CD14-positive monocyte (primary cell): Measurements from ENCODE around the gene RSRP1. TPM values are rescaled to one million over a fixed set of nuclear protein-coding genes. Genes with fewer than 3 reads are reported as not detected.
"Not testable (repeated sequence)": the region's sequence is repeated elsewhere in the genome, so short reads cannot be mapped to it uniquely, and the experiment has no call there.

Source experiments
- DNase-seq, 3 donors: peaks; one replicate each; pipeline ENCODE4 v3.0.0-alpha.2; 2011 to 2022
- H2AFZ ChIP-seq: 2 replicates; pipeline ENCODE4 v1.6.0; 2012; ENCODE audit warnings: mild to moderate bottlenecking, low read depth, low read length, inconsistent platforms; ENCODE audit not compliant: insufficient read depth, poor library complexity, severe bottlenecking
- H3K27ac ChIP-seq, 2 donors: 1 replicate in 1 of 2; 2 replicates in 1 of 2; pipeline ENCODE4 v1.5.1; 2012 to 2013; ENCODE audit warnings: low read length in 2 of 2, control low read depth in 1 of 2, inconsistent platforms in 1 of 2, low read depth in 1 of 2, mild to moderate bottlenecking in 1 of 2
- H3K27me3 ChIP-seq, 2 donors: one replicate each; pipeline versions ENCODE4 v1.6.0 to v1.6.1; 2011 to 2013; ENCODE audit warnings: low read length in 2 of 2; ENCODE audit not compliant: control insufficient read depth in 2 of 2, insufficient read depth in 2 of 2
- H3K36me3 ChIP-seq, 2 donors: replicated peaks in 1 of 2; 1 replicate in 1 of 2; 2 replicates in 1 of 2; pipeline versions ENCODE4 v1.5.1 to v1.6.1; 2012 to 2013; ENCODE audit warnings: low read length in 2 of 2, control low read depth in 1 of 2, inconsistent platforms in 1 of 2, mild to moderate bottlenecking in 1 of 2; ENCODE audit not compliant: insufficient read depth in 2 of 2, control insufficient read depth in 1 of 2
- H3K4me1 ChIP-seq, 2 donors: 1 replicate in 1 of 2; 2 replicates in 1 of 2; pipeline versions ENCODE4 v1.5.1 to v1.6.1; 2012 to 2013; ENCODE audit warnings: low read length in 2 of 2, control low read depth in 1 of 2, inconsistent platforms in 1 of 2, mild to moderate bottlenecking in 1 of 2, moderate library complexity in 1 of 2; ENCODE audit not compliant: insufficient read depth in 2 of 2, control insufficient read depth in 1 of 2
- H3K4me2 ChIP-seq: replicated peaks from 2 replicates; pipeline ENCODE3; 2012; ENCODE audit warnings: low read length, moderate library complexity, mild to moderate bottlenecking; ENCODE audit not compliant: poor library complexity, severe bottlenecking; ENCODE audit errors: extremely low read depth
- H3K4me3 ChIP-seq, 3 experiments: fragments of 200-600 bp in 1 of 3; sonication (generic) in 1 of 3; replicated peaks in 1 of 3; 1 replicate in 2 of 3; 2 replicates in 1 of 3; pipeline ENCODE4 v1.5.1; 2011 to 2013; ENCODE audit warnings: low read length in 3 of 3, mild to moderate bottlenecking in 3 of 3, control low read depth in 2 of 3, low read depth in 2 of 3, inconsistent platforms in 1 of 3, moderate library complexity in 1 of 3
- H3K79me2 ChIP-seq: 2 replicates; pipeline ENCODE4 v1.6.0; 2012; ENCODE audit warnings: mild to moderate bottlenecking, control low read depth, inconsistent platforms, low read length, moderate library complexity; ENCODE audit not compliant: insufficient read depth
- H3K9ac ChIP-seq: 2 replicates; pipeline ENCODE4 v1.6.0; 2017; ENCODE audit warnings: low read length, mild to moderate bottlenecking; ENCODE audit not compliant: insufficient read depth, poor library complexity, severe bottlenecking
- H3K9me3 ChIP-seq, 2 donors: replicated peaks in 1 of 2; 1 replicate in 1 of 2; 2 replicates in 1 of 2; pipeline versions ENCODE4 v1.5.1 to v1.6.1; 2012 to 2013; ENCODE audit warnings: low read length in 2 of 2, control low read depth in 1 of 2; ENCODE audit not compliant: control insufficient read depth in 1 of 2, insufficient read depth in 1 of 2
- H4K20me1 ChIP-seq: 2 replicates; pipeline ENCODE4 v1.6.0; 2012; ENCODE audit warnings: mild to moderate bottlenecking, low read length, control low read depth, moderate library complexity; ENCODE audit not compliant: insufficient read depth
- H3K27ac Mint-ChIP-seq, 7 donors: one replicate each; pipeline ENCODE4 v1.8.0; 2020; ENCODE audit warnings: mild to moderate bottlenecking in 7 of 7, mixed read lengths in 7 of 7, moderate library complexity in 6 of 7, inconsistent platforms in 2 of 7
- H3K27me3 Mint-ChIP-seq, 3 donors: one replicate each; pipeline ENCODE4 v1.8.0; 2021 to 2022; ENCODE audit warnings: low read depth in 3 of 3, mild to moderate bottlenecking in 3 of 3, mixed read lengths in 3 of 3, moderate library complexity in 3 of 3, inconsistent platforms in 1 of 3
- H3K36me3 Mint-ChIP-seq, 2 donors: one replicate each; pipeline ENCODE4 v1.8.0; 2020; ENCODE audit warnings: mixed read lengths in 2 of 2, inconsistent platforms in 1 of 2, mild to moderate bottlenecking in 1 of 2
- H3K4me1 Mint-ChIP-seq: one replicate; pipeline ENCODE4 v1.8.0; 2020; ENCODE audit warnings: mild to moderate bottlenecking, mixed read lengths
- H3K4me3 Mint-ChIP-seq, 2 donors: one replicate each; pipeline ENCODE4 v1.8.0; 2020; ENCODE audit warnings: mild to moderate bottlenecking in 2 of 2, mixed read lengths in 2 of 2, moderate library complexity in 1 of 2
- H3K9me3 Mint-ChIP-seq, 7 donors: one replicate each; pipeline ENCODE4 v1.8.0; 2020 to 2022; ENCODE audit warnings: mixed read lengths in 7 of 7, mild to moderate bottlenecking in 6 of 7, moderate library complexity in 6 of 7, inconsistent platforms in 2 of 7
- CTCF ChIP-seq: fragments of 200-600 bp; IDR thresholded peaks from one replicate; pipeline ENCODE4 v1.8.0; 2022; ENCODE audit warnings: antibody characterized with exemption, mild to moderate bottlenecking
- WGBS: methylation state at CpG from one replicate; pipeline ENCODE4 v1.1.5; 2013; ENCODE audit warnings: missing lambda C conversion rate; ENCODE audit not compliant: insufficient coverage; 5-methylcytosine and 5-hydroxymethylcytosine counted together
- intact Hi-C, 2 donors: fragments of 100-400 bp; cut with micrococcal nuclease; formaldehyde crosslinking; loops; one replicate each; pipeline versions ENCODE4 v1.15.0 to v1.15.1; 2023
- polyA plus RNA-seq, 3 donors: library from polyadenylated mRNA; depleted of rRNA in 1 of 3; unstranded in 2 of 3; stranded (reverse) in 1 of 3; fragments of 300-500 nt in 2 of 3; fragments of >200 nt in 1 of 3; fragmentation: Illumina TruSeq in 2 of 3; gene quantifications; 1 replicate in 2 of 3; 2 replicates in 1 of 3; pipeline ENCODE4 v1.2.3, GENCODE V29; 2012 to 2021

Gene RSRP1
- polyA plus RNA-seq, 3 donors = 23.6 to 272 (median 30.2) TPM

- H3K27ac Mint-ChIP-seq, H4K20me1 ChIP-seq, DNase-seq, H3K9ac ChIP-seq, H3K4me3 ChIP-seq, H3K79me2 ChIP-seq, H3K9me3 Mint-ChIP-seq, H3K36me3 Mint-ChIP-seq, H3K27me3 Mint-ChIP-seq, H3K9me3 ChIP-seq, H3K27ac ChIP-seq, H3K27me3 ChIP-seq, H3K4me3 Mint-ChIP-seq, H2AFZ ChIP-seq, H3K36me3 ChIP-seq, H3K4me2 ChIP-seq, H3K4me1 ChIP-seq: not testable (repeated sequence)
- intact Hi-C loops = loop anchor here in 1 of 2 donors (10.0 kb wide), 1 partner anchor 51 kb away; no protein-coding TSS in a partner anchor
- no CpG with 5 or more reads among the region's 2 CpGs for WGBS
- peaks cover 14% of the 10 kb centered on the region for H3K4me1 Mint-ChIP-seq
These were observed 46.2 kb upstream of the RSRP1 start for GRCh38 chr1:25293426-25293825.

- not testable (repeated sequence) for DNase-seq, H3K9me3 Mint-ChIP-seq, H3K27me3 ChIP-seq, H3K9ac ChIP-seq, H3K27ac ChIP-seq, H3K4me2 ChIP-seq, H3K4me1 ChIP-seq, H2AFZ ChIP-seq, H3K36me3 Mint-ChIP-seq, H3K9me3 ChIP-seq, H3K4me1 Mint-ChIP-seq, H3K27me3 Mint-ChIP-seq, H3K79me2 ChIP-seq, H4K20me1 ChIP-seq, H3K4me3 Mint-ChIP-seq, H3K36me3 ChIP-seq, H3K4me3 ChIP-seq
- peak overlapping the region in 1 of 7 donors; percentile 25 for H3K27ac Mint-ChIP-seq
- intact Hi-C loops = loop anchor here in 1 of 2 donors (10.0 kb wide), 1 partner anchor 55 kb away; no protein-coding TSS in a partner anchor
- whole genome bisulfite sequencing = no CpG with 5 or more reads among the region's 6 CpGs
- TF ChIP-seq CTCF = peak; percentile 44
These were observed 42.8 kb upstream of the RSRP1 start for GRCh38 chr1:25290043-25290442.

- not testable (repeated sequence) for H3K79me2 ChIP-seq, H3K9ac ChIP-seq, H3K4me1 ChIP-seq, H3K27ac ChIP-seq, DNase-seq, H3K36me3 Mint-ChIP-seq, H4K20me1 ChIP-seq, H2AFZ ChIP-seq, H3K27me3 Mint-ChIP-seq, H3K27me3 ChIP-seq, H3K27ac Mint-ChIP-seq, H3K36me3 ChIP-seq, H3K9me3 Mint-ChIP-seq, H3K4me1 Mint-ChIP-seq, H3K4me3 ChIP-seq, H3K4me2 ChIP-seq, H3K4me3 Mint-ChIP-seq, H3K9me3 ChIP-seq
- intact Hi-C loops = loop anchor here in 1 of 2 donors (10.0 kb wide), 1 partner anchor 236 kb away; no protein-coding TSS in a partner anchor
- WGBS = no CpG with 5 or more reads among the region's 8 CpGs
These were observed 41.4 kb upstream of the RSRP1 start for GRCh38 chr1:25288573-25289101.

GRCh38 chr1:25287164-25287563 lies 39.9 kb upstream of the RSRP1 start:
- not testable (repeated sequence) for H3K9me3 Mint-ChIP-seq, H3K27me3 ChIP-seq, H3K36me3 Mint-ChIP-seq, H2AFZ ChIP-seq, H3K4me2 ChIP-seq, H3K4me3 Mint-ChIP-seq, H3K9me3 ChIP-seq, H3K36me3 ChIP-seq, H3K4me1 Mint-ChIP-seq, H3K79me2 ChIP-seq, H3K9ac ChIP-seq, H3K4me1 ChIP-seq, H3K27me3 Mint-ChIP-seq, H3K4me3 ChIP-seq, H3K27ac ChIP-seq, H4K20me1 ChIP-seq, DNase-seq
- no CpG with 5 or more reads among the region's 6 CpGs for WGBS
- peak overlapping the region in 1 of 7 donors; percentile 26 for H3K27ac Mint-ChIP-seq
- intact Hi-C loops = loop anchor here in 1 of 2 donors (10.0 kb wide), 1 partner anchor 238 kb away; no protein-coding TSS in a partner anchor
